PFSK-1 (cell line): ENCODE data around the gene PCSK9.

Experiments used
- FOXP2 ChIP-seq: optimal IDR thresholded peaks from 2 replicates; pipeline ENCODE3; 2011; ENCODE audit warnings: borderline replicate concordance, control low read depth, inconsistent platforms; ENCODE audit not compliant: insufficient read depth; ENCODE audit errors: extremely low read length, extremely low read depth
- POLR2AphosphoS5 ChIP-seq: IDR thresholded peaks from 2 replicates; pipeline ENCODE4 v1.6.1; 2012; ENCODE audit warnings: low read depth, mild to moderate bottlenecking, control low read depth, low read length, moderate library complexity
- SIN3A ChIP-seq: IDR thresholded peaks from 2 replicates; pipeline ENCODE4 v1.6.1; 2012; ENCODE audit warnings: mild to moderate bottlenecking, low read length, moderate library complexity, borderline replicate concordance; ENCODE audit not compliant: insufficient read depth
- TAF1 ChIP-seq: IDR thresholded peaks from 2 replicates; pipeline ENCODE4 v1.6.1; 2012; ENCODE audit warnings: low read length, control low read depth, borderline replicate concordance; ENCODE audit not compliant: insufficient read depth
- TF ChIP-seq, protein P1 (sequence below), 2 experiments: IDR thresholded peaks; 2 replicates each; pipeline versions ENCODE4 v1.6.1 to v1.8.0; 2011 to 2012; ENCODE audit warnings: low read depth in 2 of 2, low read length in 2 of 2, control low read depth in 1 of 2, inconsistent platforms in 1 of 2, mild to moderate bottlenecking in 1 of 2, moderate library complexity in 1 of 2; ENCODE audit not compliant: insufficient read depth in 1 of 2

The PCSK9 gene

DNA sequence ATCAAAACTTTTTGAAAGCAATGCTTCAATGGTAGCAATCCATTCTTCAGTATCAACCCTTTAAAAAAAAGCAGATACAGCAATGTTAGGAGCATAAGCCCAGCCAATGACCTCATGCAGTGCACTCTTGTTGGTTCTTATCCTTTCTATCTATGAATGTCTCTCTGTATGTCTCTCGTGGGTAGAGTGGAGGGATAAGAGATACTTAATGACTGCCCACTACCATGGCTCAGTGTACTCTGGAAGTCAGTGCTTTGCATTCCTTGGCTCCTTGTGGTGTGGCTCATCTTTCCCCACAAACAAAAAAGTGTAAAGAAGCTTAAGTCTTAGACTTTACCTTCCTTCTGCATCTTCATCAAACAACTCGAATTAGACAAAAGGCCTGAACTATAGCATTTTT is 50.3 kb downstream of the PCSK9 start:
- TF ChIP-seq SIN3A = no peak
- no peak for TF ChIP-seq POLR2AphosphoS5
- no peak for TF ChIP-seq FOXP2
- TF ChIP-seq, protein P1, sequence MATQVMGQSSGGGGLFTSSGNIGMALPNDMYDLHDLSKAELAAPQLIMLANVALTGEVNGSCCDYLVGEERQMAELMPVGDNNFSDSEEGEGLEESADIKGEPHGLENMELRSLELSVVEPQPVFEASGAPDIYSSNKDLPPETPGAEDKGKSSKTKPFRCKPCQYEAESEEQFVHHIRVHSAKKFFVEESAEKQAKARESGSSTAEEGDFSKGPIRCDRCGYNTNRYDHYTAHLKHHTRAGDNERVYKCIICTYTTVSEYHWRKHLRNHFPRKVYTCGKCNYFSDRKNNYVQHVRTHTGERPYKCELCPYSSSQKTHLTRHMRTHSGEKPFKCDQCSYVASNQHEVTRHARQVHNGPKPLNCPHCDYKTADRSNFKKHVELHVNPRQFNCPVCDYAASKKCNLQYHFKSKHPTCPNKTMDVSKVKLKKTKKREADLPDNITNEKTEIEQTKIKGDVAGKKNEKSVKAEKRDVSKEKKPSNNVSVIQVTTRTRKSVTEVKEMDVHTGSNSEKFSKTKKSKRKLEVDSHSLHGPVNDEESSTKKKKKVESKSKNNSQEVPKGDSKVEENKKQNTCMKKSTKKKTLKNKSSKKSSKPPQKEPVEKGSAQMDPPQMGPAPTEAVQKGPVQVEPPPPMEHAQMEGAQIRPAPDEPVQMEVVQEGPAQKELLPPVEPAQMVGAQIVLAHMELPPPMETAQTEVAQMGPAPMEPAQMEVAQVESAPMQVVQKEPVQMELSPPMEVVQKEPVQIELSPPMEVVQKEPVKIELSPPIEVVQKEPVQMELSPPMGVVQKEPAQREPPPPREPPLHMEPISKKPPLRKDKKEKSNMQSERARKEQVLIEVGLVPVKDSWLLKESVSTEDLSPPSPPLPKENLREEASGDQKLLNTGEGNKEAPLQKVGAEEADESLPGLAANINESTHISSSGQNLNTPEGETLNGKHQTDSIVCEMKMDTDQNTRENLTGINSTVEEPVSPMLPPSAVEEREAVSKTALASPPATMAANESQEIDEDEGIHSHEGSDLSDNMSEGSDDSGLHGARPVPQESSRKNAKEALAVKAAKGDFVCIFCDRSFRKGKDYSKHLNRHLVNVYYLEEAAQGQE (IDR thresholded peaks at IDR 0.05; ENCODE audit: insufficient read depth in 1 of 2, low read depth in 2 of 2, low read length in 2 of 2) = no peak
- no peak for TF ChIP-seq TAF1

DNA sequence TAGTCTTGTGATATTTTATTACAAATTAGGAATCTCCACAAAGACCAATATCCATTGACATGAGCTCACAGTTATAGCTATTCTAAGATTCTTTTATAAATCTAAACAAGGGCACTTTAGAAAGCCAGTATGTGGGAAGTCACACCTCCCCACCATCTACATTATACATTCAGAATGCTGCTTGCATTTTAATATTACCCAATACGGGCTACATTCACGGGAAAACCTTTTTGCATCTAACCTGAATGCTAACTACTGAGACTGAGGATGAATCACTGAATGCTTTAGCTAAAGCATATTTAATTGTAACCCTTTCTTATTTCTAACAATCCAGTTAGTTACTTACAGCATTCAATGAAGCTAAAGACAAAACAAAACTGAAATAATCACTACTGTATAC is 53.1 kb downstream of the PCSK9 start:
- TF ChIP-seq POLR2AphosphoS5 (no peak), TAF1 (no peak), FOXP2 (no peak), SIN3A (no peak)
- TF ChIP-seq, protein P1 (IDR thresholded peaks at IDR 0.05; ENCODE audit: insufficient read depth in 1 of 2, low read depth in 2 of 2, low read length in 2 of 2) = no peak

DNA sequence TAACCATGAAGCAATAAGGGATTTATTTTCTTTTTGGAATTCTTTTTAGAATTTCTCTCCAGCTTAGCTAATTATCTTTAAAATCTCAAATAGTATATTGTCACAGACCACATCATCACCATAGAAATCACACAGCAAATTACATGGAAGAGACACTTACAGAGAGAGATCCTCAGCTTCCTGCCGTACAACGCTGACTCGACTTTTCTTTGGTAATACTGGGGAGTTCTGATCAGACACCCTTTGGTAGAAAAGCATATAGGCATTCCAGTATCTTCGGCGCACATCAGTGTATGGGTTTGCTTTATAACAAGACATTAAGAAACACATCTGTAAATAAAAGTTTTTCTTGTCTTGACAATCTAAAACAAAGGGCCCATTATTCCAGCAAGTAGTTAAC is 55.7 kb downstream of the PCSK9 start:
- TF ChIP-seq TAF1 (no peak), POLR2AphosphoS5 (no peak), FOXP2 (no peak), SIN3A (no peak)
- TF ChIP-seq, protein P1 (IDR thresholded peaks at IDR 0.05; ENCODE audit: insufficient read depth in 1 of 2, low read depth in 2 of 2, low read length in 2 of 2) = no peak

DNA sequence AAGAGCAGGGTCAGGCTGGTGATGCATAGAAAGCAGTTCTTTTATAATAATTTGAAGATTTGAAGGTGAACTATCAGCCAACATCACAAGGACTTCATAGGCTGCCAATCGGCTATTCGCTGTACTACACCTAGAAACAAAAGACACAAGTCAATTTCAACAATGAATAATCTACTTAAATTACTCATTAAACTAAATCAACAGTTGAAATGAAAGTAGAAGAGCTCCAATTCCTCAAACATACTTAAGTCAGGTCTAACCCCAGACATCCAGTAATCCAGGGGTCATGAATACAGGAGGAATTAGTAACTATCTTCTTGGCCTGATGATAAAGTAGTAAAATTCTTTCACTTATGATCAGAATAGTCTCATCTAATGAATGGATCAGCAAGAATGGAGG is 64.5 kb downstream of the PCSK9 start:
- no peak for TF ChIP-seq FOXP2
- no peak for TF ChIP-seq SIN3A
- no peak for TF ChIP-seq POLR2AphosphoS5
- TF ChIP-seq, protein P1 (IDR thresholded peaks at IDR 0.05; ENCODE audit: insufficient read depth in 1 of 2, low read depth in 2 of 2, low read length in 2 of 2) = no peak
- TF ChIP-seq TAF1 = no peak

DNA sequence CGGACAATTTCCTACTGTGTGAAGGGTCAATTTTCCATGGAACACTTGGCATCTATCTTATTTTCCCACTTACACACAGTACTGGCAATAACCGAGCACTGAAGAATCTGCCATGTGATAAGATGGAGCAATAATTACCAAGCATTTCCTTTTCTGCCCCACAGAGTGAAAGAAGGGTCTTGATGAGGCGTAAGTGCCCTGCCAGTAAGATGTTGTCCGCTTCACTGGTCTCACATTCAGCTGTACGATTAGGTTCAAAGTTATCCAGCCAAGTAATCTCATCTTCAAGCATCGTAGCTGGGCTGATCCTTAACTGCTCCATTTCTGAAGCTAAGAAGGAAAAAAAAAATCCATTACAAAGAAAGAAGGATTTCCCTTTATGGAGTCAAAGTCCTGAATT is 67.8 kb downstream of the PCSK9 start:
- TF ChIP-seq SIN3A (no peak), POLR2AphosphoS5 (no peak), TAF1 (no peak), FOXP2 (no peak)
- TF ChIP-seq, protein P1 (IDR thresholded peaks at IDR 0.05; ENCODE audit: insufficient read depth in 1 of 2, low read depth in 2 of 2, low read length in 2 of 2) = no peak
